ENCODE data around the gene NOS1AP. TPM values are rescaled to one million over a fixed set of nuclear protein-coding genes. Genes with fewer than 3 reads are reported as not detected.

Gene NOS1AP
- total RNA-seq, 5 donors from 2014 or later (not counting 1 experiment from before 2014, with no cell fraction given), result 0.07 to 0.16 (median 0.09) TPM; not detected in 2

GRCh38 chr1:162303004-162303344 lies 233.5 kb downstream of the NOS1AP start:
- H3K27ac Mint-ChIP-seq, result no peak overlapping the region
- ChIA-PET CTCF (no interaction called here), POLR2A (no interaction called here)
- Histone ChIP-seq H3K4me1 (ENCODE audit: control insufficient read depth in 1 of 2, extremely low read depth in 1 of 2, insufficient read depth in 2 of 2, low read length in 2 of 2) (no peaks in the 10 kb centered on the region), H3K27ac (ENCODE audit: low read length) (no peak overlapping the region), H3K4me3 (ENCODE audit: control insufficient read depth in 1 of 2, extremely low read depth in 1 of 2, low read length in 1 of 2) (no peak overlapping the region), H3K27me3 (replicated peaks in 1 of 2; ENCODE audit: control insufficient read depth in 2 of 2, extremely low read depth in 1 of 2, insufficient read depth in 2 of 2, low read length in 1 of 2) (peaks cover 0 to 10% of the 10 kb centered on the region in 2 experiments), H3K9me3 (no peaks in the 10 kb centered on the region), H3K36me3 (ENCODE audit: control insufficient read depth in 2 of 2, extremely low read depth in 1 of 2, insufficient read depth in 1 of 2, low read length in 1 of 2) (no peaks in the 10 kb centered on the region)
- 83% methylated on average over 1 of the region's 3 CpGs for WGBS (ENCODE audit: insufficient coverage)
- no peak for ATAC-seq (replicated peaks in 1 of 4)
- H3K4me3 Mint-ChIP-seq, result no peak overlapping the region
- peaks cover 15 to 23% of the 10 kb centered on the region in 2 donors for H3K27me3 Mint-ChIP-seq
- peaks cover 1 to 9% (median 6%) of the 10 kb centered on the region in 3 donors for H3K9me3 Mint-ChIP-seq
- DNase-seq, result no peak
- H3K36me3 Mint-ChIP-seq, result no peaks in the 10 kb centered on the region
- no peaks in the 10 kb centered on the region for H3K4me1 Mint-ChIP-seq

DNA sequence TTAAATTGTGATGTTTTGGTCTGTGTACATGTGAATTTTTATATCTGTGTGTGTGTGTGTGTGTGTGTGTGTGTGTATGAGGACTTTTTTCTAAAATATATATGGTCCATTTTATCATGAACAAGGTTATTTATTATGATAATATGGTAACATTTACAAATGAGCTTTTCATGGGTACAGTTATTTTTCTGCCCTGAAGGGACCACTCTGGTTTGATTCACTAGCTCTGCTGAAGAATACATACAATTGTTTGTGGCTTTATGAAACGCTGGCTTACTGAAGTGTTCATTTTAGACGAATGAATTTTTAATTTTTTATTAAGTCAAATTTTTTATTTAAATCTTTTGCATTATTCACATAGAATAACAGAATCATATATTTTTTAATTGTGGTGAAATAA lies 235.2 kb downstream of the NOS1AP start:
- WGBS (ENCODE audit: insufficient coverage), result no CpG with 5 or more reads among the region's 2 CpGs
- H3K27ac ChIP-seq (ENCODE audit: low read length), result no peak overlapping the region
- no peaks in the 10 kb centered on the region for H3K9me3 ChIP-seq
- no peaks in the 10 kb centered on the region for H3K4me1 ChIP-seq (ENCODE audit: control insufficient read depth in 1 of 2, extremely low read depth in 1 of 2, insufficient read depth in 2 of 2, low read length in 2 of 2)
- DNase-seq (no peak), ATAC-seq (replicated peaks in 1 of 4) (no peak)
- Mint-ChIP-seq H3K4me1 (no peaks in the 10 kb centered on the region), H3K4me3 (no peak overlapping the region), H3K27me3 (peaks cover 7 to 18% of the 10 kb centered on the region in 2 donors), H3K9me3 (peaks cover 6 to 11% (median 6%) of the 10 kb centered on the region in 3 donors), H3K36me3 (no peaks in the 10 kb centered on the region), H3K27ac (no peak overlapping the region)
- ChIA-PET POLR2A (no interaction called here), CTCF (no interaction called here)
- H3K36me3 ChIP-seq (ENCODE audit: control insufficient read depth in 2 of 2, extremely low read depth in 1 of 2, insufficient read depth in 1 of 2, low read length in 1 of 2), result no peaks in the 10 kb centered on the region
- no peak overlapping the region for H3K4me3 ChIP-seq (ENCODE audit: control insufficient read depth in 1 of 2, extremely low read depth in 1 of 2, low read length in 1 of 2)
- H3K27me3 ChIP-seq (replicated peaks in 1 of 2; ENCODE audit: control insufficient read depth in 2 of 2, extremely low read depth in 1 of 2, insufficient read depth in 2 of 2, low read length in 1 of 2), result peaks cover 0 to 8% of the 10 kb centered on the region in 2 experiments

DNA sequence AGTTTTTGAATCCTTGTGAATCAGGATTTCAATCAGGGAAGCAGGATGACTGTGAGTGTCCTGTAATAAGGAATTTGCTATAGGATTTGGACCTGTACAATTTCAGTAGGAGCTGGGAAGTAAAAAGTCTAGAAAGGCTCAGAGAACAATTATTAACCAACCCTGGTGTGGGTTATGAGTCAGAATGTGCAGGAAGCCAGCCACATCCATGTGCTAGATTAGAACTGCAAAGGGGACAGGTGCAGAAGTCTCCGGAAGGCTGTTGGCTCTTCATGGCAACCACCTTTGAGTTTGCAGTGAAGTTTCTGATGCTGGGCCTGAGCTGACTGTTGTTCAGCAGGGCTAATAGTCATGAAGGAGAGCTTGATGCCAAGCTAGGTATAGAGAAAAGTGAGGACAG lies 236.5 kb downstream of the NOS1AP start:
- Mint-ChIP-seq H3K36me3 (no peaks in the 10 kb centered on the region), H3K9me3 (peaks cover 6 to 11% (median 7%) of the 10 kb centered on the region in 3 donors), H3K4me1 (no peaks in the 10 kb centered on the region), H3K4me3 (no peak overlapping the region), H3K27me3 (peaks cover 6 to 11% of the 10 kb centered on the region in 2 donors), H3K27ac (no peak overlapping the region)
- Histone ChIP-seq H3K4me3 (ENCODE audit: control insufficient read depth in 1 of 2, extremely low read depth in 1 of 2, low read length in 1 of 2) (no peak overlapping the region), H3K27me3 (replicated peaks in 1 of 2; ENCODE audit: control insufficient read depth in 2 of 2, extremely low read depth in 1 of 2, insufficient read depth in 2 of 2, low read length in 1 of 2) (peaks cover 0 to 2% of the 10 kb centered on the region in 2 experiments), H3K36me3 (ENCODE audit: control insufficient read depth in 2 of 2, extremely low read depth in 1 of 2, insufficient read depth in 1 of 2, low read length in 1 of 2) (no peaks in the 10 kb centered on the region), H3K9me3 (no peaks in the 10 kb centered on the region), H3K27ac (ENCODE audit: low read length) (no peak overlapping the region), H3K4me1 (ENCODE audit: control insufficient read depth in 1 of 2, extremely low read depth in 1 of 2, insufficient read depth in 2 of 2, low read length in 2 of 2) (no peaks in the 10 kb centered on the region)
- CTCF ChIA-PET, result no interaction called here
- POLR2A ChIA-PET, result no interaction called here
- no peak for ATAC-seq (replicated peaks in 1 of 4)
- DNase-seq, result no peak
- 83% methylated on average over 1 of the region's 1 CpG for WGBS (ENCODE audit: insufficient coverage)

GRCh38 chr1:162310337-162310736 lies 240.8 kb downstream of the NOS1AP start:
- Histone ChIP-seq H3K9me3 (no peaks in the 10 kb centered on the region), H3K27me3 (replicated peaks in 1 of 2; ENCODE audit: control insufficient read depth in 2 of 2, extremely low read depth in 1 of 2, insufficient read depth in 2 of 2, low read length in 1 of 2) (peaks cover 0 to 4% of the 10 kb centered on the region in 2 experiments), H3K4me1 (ENCODE audit: control insufficient read depth in 1 of 2, extremely low read depth in 1 of 2, insufficient read depth in 2 of 2, low read length in 2 of 2) (no peaks in the 10 kb centered on the region), H3K4me3 (ENCODE audit: control insufficient read depth in 1 of 2, extremely low read depth in 1 of 2, low read length in 1 of 2) (no peak overlapping the region), H3K27ac (ENCODE audit: low read length) (no peak overlapping the region), H3K36me3 (ENCODE audit: control insufficient read depth in 2 of 2, extremely low read depth in 1 of 2, insufficient read depth in 1 of 2, low read length in 1 of 2) (no peaks in the 10 kb centered on the region)
- Mint-ChIP-seq H3K36me3 (no peaks in the 10 kb centered on the region), H3K9me3 (peaks cover 6 to 11% (median 11%) of the 10 kb centered on the region in 3 donors), H3K27ac (no peak overlapping the region), H3K4me1 (no peaks in the 10 kb centered on the region), H3K27me3 (peaks cover 12 to 20% of the 10 kb centered on the region in 2 donors), H3K4me3 (no peak overlapping the region)
- WGBS (ENCODE audit: insufficient coverage), result no CpG with 5 or more reads among the region's 4 CpGs
- CTCF ChIA-PET, result no interaction called here
- no peak for DNase-seq
- ATAC-seq (replicated peaks in 1 of 4), result no peak
- POLR2A ChIA-PET, result no interaction called here

DNA sequence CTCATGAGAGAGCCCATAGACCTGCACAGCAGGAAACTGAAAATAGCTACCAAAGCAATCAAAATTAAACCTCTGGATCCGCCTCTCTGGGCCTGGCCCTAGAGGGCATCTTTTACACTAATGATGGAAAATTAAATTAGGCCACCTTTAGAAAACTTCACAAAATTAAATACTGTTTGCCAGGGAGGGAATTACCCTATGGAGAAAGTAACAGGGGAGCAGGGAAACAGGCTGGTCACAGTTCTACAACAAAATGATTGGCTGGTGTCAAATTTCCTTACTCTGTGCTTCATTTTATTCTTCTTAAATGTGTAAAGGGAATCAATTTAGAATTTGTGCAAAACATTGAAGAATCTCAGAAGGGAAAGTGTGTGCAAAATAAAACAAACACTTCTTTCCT lies 244.7 kb downstream of the NOS1AP start:
- H3K27me3 ChIP-seq (replicated peaks in 1 of 2; ENCODE audit: control insufficient read depth in 2 of 2, extremely low read depth in 1 of 2, insufficient read depth in 2 of 2, low read length in 1 of 2), result peaks cover 0 to 7% of the 10 kb centered on the region in 2 experiments
- no peak overlapping the region for H3K27ac Mint-ChIP-seq
- H3K36me3 ChIP-seq (ENCODE audit: control insufficient read depth in 2 of 2, extremely low read depth in 1 of 2, insufficient read depth in 1 of 2, low read length in 1 of 2), result no peaks in the 10 kb centered on the region
- peaks cover 0 to 7% (median 7%) of the 10 kb centered on the region in 3 donors for H3K4me1 Mint-ChIP-seq
- H3K27ac ChIP-seq (ENCODE audit: low read length), result no peak overlapping the region
- no peak overlapping the region for H3K4me3 ChIP-seq (ENCODE audit: control insufficient read depth in 1 of 2, extremely low read depth in 1 of 2, low read length in 1 of 2)
- POLR2A ChIA-PET, result no interaction called here
- H3K4me1 ChIP-seq (ENCODE audit: control insufficient read depth in 1 of 2, extremely low read depth in 1 of 2, insufficient read depth in 2 of 2, low read length in 2 of 2), result no peaks in the 10 kb centered on the region
- H3K9me3 ChIP-seq, result no peaks in the 10 kb centered on the region
- no peak overlapping the region for H3K4me3 Mint-ChIP-seq
- H3K36me3 Mint-ChIP-seq, result no peaks in the 10 kb centered on the region
- peaks cover 0 to 5% (median 0%) of the 10 kb centered on the region in 3 donors for H3K9me3 Mint-ChIP-seq
- ATAC-seq (replicated peaks in 1 of 4), result no peak
- no CpG with 5 or more reads among the region's 1 CpG for WGBS (ENCODE audit: insufficient coverage)
- H3K27me3 Mint-ChIP-seq, result peaks cover 16 to 27% of the 10 kb centered on the region in 2 donors
- CTCF ChIA-PET, result no interaction called here
- no peak for DNase-seq

- H3K4me1 ChIP-seq (ENCODE audit: control insufficient read depth in 1 of 2, extremely low read depth in 1 of 2, insufficient read depth in 2 of 2, low read length in 2 of 2), result no peaks in the 10 kb centered on the region
- peaks cover 0 to 5% (median 0%) of the 10 kb centered on the region in 3 donors for H3K9me3 Mint-ChIP-seq
- no CpG with 5 or more reads among the region's 2 CpGs for whole genome bisulfite sequencing (ENCODE audit: insufficient coverage)
- no peak overlapping the region for H3K4me3 ChIP-seq (ENCODE audit: control insufficient read depth in 1 of 2, extremely low read depth in 1 of 2, low read length in 1 of 2)
- no peaks in the 10 kb centered on the region for H3K9me3 ChIP-seq
- no peak overlapping the region for H3K4me3 Mint-ChIP-seq
- no peak for DNase-seq
- POLR2A ChIA-PET, result no interaction called here
- peaks cover 26 to 35% of the 10 kb centered on the region in 2 donors for H3K27me3 Mint-ChIP-seq
- H3K36me3 ChIP-seq (ENCODE audit: control insufficient read depth in 2 of 2, extremely low read depth in 1 of 2, insufficient read depth in 1 of 2, low read length in 1 of 2), result no peaks in the 10 kb centered on the region
- no peak for ATAC-seq (replicated peaks in 1 of 4)
- CTCF ChIA-PET, result no interaction called here
- H3K27ac ChIP-seq (ENCODE audit: low read length), result no peak overlapping the region
- no peak overlapping the region for H3K27ac Mint-ChIP-seq
- H3K27me3 ChIP-seq (replicated peaks in 1 of 2; ENCODE audit: control insufficient read depth in 2 of 2, extremely low read depth in 1 of 2, insufficient read depth in 2 of 2, low read length in 1 of 2), result peaks cover 0 to 15% of the 10 kb centered on the region in 2 experiments
- no peaks in the 10 kb centered on the region for H3K36me3 Mint-ChIP-seq
- H3K4me1 Mint-ChIP-seq, result peaks cover 0 to 7% (median 7%) of the 10 kb centered on the region in 3 donors
Measured at GRCh38 chr1:162315673-162316072, 246.2 kb downstream of the NOS1AP start.

- peaks cover 0 to 7% (median 7%) of the 10 kb centered on the region in 3 donors for H3K4me1 Mint-ChIP-seq
- POLR2A ChIA-PET, result no interaction called here
- H3K27ac Mint-ChIP-seq, result no peak overlapping the region
- no peaks in the 10 kb centered on the region for H3K9me3 ChIP-seq
- ATAC-seq (replicated peaks in 1 of 4) (no peak), DNase-seq (peak in 1 of 35 experiments; percentile 2)
- H3K4me3 Mint-ChIP-seq, result no peak overlapping the region
- WGBS (ENCODE audit: insufficient coverage), result 6% methylated on average over 4 of the region's 4 CpGs
- CTCF ChIA-PET, result no interaction called here
- no peak overlapping the region for H3K4me3 ChIP-seq (ENCODE audit: control insufficient read depth in 1 of 2, extremely low read depth in 1 of 2, low read length in 1 of 2)
- H3K27ac ChIP-seq (ENCODE audit: low read length), result no peak overlapping the region
- H3K27me3 Mint-ChIP-seq, result peaks cover 21 to 30% of the 10 kb centered on the region in 2 donors
- H3K36me3 Mint-ChIP-seq, result no peaks in the 10 kb centered on the region
- H3K9me3 Mint-ChIP-seq, result peaks cover 0 to 1% (median 0%) of the 10 kb centered on the region in 3 donors
- H3K27me3 ChIP-seq (replicated peaks in 1 of 2; ENCODE audit: control insufficient read depth in 2 of 2, extremely low read depth in 1 of 2, insufficient read depth in 2 of 2, low read length in 1 of 2), result peaks cover 0 to 15% of the 10 kb centered on the region in 2 experiments
- H3K36me3 ChIP-seq (ENCODE audit: control insufficient read depth in 2 of 2, extremely low read depth in 1 of 2, insufficient read depth in 1 of 2, low read length in 1 of 2), result no peaks in the 10 kb centered on the region
- H3K4me1 ChIP-seq (ENCODE audit: control insufficient read depth in 1 of 2, extremely low read depth in 1 of 2, insufficient read depth in 2 of 2, low read length in 2 of 2), result no peaks in the 10 kb centered on the region
Measured at GRCh38 chr1:162316187-162316586, 246.7 kb downstream of the NOS1AP start.

All from T-cell (primary cell).